PFSK-1 (cell line): ENCODE measurements around the gene RPL10.

Experiments used
- POLR2AphosphoS5 ChIP-seq: IDR thresholded peaks from 2 replicates; pipeline ENCODE4 v1.6.1; 2012; ENCODE audit warnings: low read depth, mild to moderate bottlenecking, control low read depth, low read length, moderate library complexity
- TAF1 ChIP-seq: IDR thresholded peaks from 2 replicates; pipeline ENCODE4 v1.6.1; 2012; ENCODE audit warnings: low read length, control low read depth, borderline replicate concordance; ENCODE audit not compliant: insufficient read depth
- TF ChIP-seq, protein P1 (sequence below), 2 experiments: IDR thresholded peaks; 2 replicates each; pipeline versions ENCODE4 v1.6.1 to v1.8.0; 2011 to 2012; ENCODE audit warnings: low read depth in 2 of 2, low read length in 2 of 2, control low read depth in 1 of 2, inconsistent platforms in 1 of 2, mild to moderate bottlenecking in 1 of 2, moderate library complexity in 1 of 2; ENCODE audit not compliant: insufficient read depth in 1 of 2

DNA sequence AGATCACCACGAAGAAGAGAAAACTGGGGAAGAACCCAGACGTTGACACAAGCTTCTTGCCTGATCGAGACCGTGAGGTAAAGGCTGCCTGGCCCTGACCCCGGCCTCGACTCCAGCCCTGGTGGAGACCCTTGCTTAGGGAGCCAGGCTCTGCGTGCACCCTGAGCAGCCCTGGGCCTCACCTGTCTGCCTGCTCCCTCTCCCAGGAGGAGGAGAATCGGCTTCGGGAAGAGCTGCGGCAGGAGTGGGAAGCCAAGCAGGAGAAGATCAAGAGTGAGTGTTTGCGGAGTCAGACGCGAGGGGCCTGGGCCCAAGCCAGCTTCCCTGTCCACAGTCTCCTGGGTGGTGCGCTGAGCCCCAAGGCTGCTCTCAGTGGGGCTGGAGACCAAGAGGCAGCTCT is 50.3 kb downstream of the RPL10 start:
- TF ChIP-seq TAF1 (no peak), POLR2AphosphoS5 (no peak)
- TF ChIP-seq, protein P1, sequence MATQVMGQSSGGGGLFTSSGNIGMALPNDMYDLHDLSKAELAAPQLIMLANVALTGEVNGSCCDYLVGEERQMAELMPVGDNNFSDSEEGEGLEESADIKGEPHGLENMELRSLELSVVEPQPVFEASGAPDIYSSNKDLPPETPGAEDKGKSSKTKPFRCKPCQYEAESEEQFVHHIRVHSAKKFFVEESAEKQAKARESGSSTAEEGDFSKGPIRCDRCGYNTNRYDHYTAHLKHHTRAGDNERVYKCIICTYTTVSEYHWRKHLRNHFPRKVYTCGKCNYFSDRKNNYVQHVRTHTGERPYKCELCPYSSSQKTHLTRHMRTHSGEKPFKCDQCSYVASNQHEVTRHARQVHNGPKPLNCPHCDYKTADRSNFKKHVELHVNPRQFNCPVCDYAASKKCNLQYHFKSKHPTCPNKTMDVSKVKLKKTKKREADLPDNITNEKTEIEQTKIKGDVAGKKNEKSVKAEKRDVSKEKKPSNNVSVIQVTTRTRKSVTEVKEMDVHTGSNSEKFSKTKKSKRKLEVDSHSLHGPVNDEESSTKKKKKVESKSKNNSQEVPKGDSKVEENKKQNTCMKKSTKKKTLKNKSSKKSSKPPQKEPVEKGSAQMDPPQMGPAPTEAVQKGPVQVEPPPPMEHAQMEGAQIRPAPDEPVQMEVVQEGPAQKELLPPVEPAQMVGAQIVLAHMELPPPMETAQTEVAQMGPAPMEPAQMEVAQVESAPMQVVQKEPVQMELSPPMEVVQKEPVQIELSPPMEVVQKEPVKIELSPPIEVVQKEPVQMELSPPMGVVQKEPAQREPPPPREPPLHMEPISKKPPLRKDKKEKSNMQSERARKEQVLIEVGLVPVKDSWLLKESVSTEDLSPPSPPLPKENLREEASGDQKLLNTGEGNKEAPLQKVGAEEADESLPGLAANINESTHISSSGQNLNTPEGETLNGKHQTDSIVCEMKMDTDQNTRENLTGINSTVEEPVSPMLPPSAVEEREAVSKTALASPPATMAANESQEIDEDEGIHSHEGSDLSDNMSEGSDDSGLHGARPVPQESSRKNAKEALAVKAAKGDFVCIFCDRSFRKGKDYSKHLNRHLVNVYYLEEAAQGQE (IDR thresholded peaks at IDR 0.05; ENCODE audit: insufficient read depth in 1 of 2, low read depth in 2 of 2, low read length in 2 of 2), result no peak
